ENCODE data around the gene ACOD1.

DNA sequence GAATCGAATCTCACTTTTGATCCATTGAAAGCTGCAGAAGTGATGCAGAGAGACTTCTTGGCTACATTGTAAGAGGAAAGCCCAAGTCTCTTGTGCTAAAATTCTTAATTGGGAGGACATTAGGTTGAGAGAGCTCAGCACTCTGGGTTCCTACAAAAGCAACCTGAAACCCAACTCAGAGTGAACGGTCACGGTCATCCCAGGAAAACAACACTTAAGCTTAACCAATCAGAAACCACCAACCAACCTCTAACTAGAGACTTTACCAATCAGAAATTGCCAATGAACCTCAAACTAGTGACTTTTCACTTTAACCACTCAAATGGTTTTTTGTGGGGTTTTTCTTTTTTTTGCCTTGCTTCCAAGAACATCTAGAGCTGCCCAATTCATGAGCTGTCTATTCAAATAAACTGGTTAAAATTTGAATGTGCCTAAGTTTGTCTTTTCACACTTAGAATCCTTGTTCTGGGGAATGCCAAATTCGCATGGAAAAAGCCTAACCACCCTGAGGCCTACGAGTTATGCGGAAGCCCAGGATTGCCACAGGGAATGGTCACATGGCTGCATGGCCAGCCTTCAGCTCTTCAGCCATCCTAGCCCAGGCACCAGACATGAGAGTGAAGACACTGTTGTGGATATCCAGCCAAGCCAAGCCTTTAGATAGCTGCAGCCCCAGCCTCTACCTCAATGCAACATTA lies 25.8 kb downstream of the ACOD1 start:
- TF ChIP-seq, protein P1, sequence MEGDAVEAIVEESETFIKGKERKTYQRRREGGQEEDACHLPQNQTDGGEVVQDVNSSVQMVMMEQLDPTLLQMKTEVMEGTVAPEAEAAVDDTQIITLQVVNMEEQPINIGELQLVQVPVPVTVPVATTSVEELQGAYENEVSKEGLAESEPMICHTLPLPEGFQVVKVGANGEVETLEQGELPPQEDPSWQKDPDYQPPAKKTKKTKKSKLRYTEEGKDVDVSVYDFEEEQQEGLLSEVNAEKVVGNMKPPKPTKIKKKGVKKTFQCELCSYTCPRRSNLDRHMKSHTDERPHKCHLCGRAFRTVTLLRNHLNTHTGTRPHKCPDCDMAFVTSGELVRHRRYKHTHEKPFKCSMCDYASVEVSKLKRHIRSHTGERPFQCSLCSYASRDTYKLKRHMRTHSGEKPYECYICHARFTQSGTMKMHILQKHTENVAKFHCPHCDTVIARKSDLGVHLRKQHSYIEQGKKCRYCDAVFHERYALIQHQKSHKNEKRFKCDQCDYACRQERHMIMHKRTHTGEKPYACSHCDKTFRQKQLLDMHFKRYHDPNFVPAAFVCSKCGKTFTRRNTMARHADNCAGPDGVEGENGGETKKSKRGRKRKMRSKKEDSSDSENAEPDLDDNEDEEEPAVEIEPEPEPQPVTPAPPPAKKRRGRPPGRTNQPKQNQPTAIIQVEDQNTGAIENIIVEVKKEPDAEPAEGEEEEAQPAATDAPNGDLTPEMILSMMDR (IDR thresholded peaks at IDR 0.05): no peak
- TF ChIP-seq POLR2A (IDR thresholded peaks at IDR 0.05): no peak
